HEK293 (cell line): ENCODE results near the gene BFSP2.

Source experiments
- GFI1B ChIP-seq: fragments of 450-650 bp; formaldehyde crosslinking; IDR thresholded peaks from 2 replicates; pipeline ENCODE4 v1.5.1; 2016; ENCODE audit warnings: missing biosample characterization, missing genetic modification characterization
- GLI4 ChIP-seq: fragments of 450-650 bp; formaldehyde crosslinking; IDR thresholded peaks from 2 replicates; pipeline ENCODE4 v1.5.1; 2016; ENCODE audit warnings: missing biosample characterization, missing genetic modification characterization
- KLF10 ChIP-seq: fragments of 450-650 bp; IDR thresholded peaks from 2 replicates; pipeline ENCODE4 v1.5.1; 2018; ENCODE audit warnings: missing biosample characterization, mild to moderate bottlenecking, missing genetic modification characterization
- YY1 ChIP-seq: fragments of 450-650 bp; formaldehyde crosslinking; IDR thresholded peaks from 2 replicates; pipeline ENCODE4 v1.5.1; 2018; ENCODE audit warnings: missing biosample characterization, missing genetic modification characterization
- ZNF184 ChIP-seq: fragments of 450-650 bp; IDR thresholded peaks from 2 replicates; pipeline ENCODE4 v1.5.1; 2018; ENCODE audit warnings: missing biosample characterization, mild to moderate bottlenecking, missing genetic modification characterization
- TF ChIP-seq, protein P1 (sequence below): fragments of 450-650 bp; formaldehyde crosslinking; IDR thresholded peaks from 2 replicates; pipeline ENCODE4 v1.5.1; 2016; ENCODE audit warnings: missing biosample characterization, missing genetic modification characterization
- TF ChIP-seq, protein P2 (sequence below): fragments of 450-650 bp; formaldehyde crosslinking; IDR thresholded peaks from 2 replicates; pipeline ENCODE4 v1.5.1; 2016; ENCODE audit warnings: missing biosample characterization, missing genetic modification characterization
- TF ChIP-seq, protein P3 (sequence below): fragments of 450-650 bp; formaldehyde crosslinking; IDR thresholded peaks from 2 replicates; pipeline ENCODE4 v1.5.1; 2016; ENCODE audit warnings: missing biosample characterization, missing genetic modification characterization

DNA sequence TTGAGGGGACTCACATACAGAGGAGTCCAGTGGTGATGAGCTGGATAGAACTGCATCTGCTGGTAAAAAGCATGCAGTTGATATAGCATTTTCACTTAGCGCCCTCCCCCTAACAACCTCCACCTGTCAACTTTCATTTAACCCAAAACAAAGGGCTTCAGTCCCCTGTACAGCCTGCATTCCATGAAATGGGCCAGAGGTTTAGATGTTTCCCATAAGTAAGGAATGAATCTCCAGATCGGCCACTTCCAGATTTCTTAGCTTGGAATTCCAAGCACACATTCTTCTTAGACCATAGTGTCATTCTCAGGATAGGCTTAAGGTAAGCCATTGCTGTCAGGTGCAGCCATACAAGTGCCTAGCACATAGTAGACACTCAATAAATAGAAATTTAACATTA lies 32.9 kb upstream of the BFSP2 start:
- TF ChIP-seq, protein P1, sequence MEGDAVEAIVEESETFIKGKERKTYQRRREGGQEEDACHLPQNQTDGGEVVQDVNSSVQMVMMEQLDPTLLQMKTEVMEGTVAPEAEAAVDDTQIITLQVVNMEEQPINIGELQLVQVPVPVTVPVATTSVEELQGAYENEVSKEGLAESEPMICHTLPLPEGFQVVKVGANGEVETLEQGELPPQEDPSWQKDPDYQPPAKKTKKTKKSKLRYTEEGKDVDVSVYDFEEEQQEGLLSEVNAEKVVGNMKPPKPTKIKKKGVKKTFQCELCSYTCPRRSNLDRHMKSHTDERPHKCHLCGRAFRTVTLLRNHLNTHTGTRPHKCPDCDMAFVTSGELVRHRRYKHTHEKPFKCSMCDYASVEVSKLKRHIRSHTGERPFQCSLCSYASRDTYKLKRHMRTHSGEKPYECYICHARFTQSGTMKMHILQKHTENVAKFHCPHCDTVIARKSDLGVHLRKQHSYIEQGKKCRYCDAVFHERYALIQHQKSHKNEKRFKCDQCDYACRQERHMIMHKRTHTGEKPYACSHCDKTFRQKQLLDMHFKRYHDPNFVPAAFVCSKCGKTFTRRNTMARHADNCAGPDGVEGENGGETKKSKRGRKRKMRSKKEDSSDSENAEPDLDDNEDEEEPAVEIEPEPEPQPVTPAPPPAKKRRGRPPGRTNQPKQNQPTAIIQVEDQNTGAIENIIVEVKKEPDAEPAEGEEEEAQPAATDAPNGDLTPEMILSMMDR (tag by site-specific recombination): no peak
- no peak for TF ChIP-seq GFI1B (tag by site-specific recombination)
- TF ChIP-seq YY1 (tag by site-specific recombination): no peak
- TF ChIP-seq, protein P2, sequence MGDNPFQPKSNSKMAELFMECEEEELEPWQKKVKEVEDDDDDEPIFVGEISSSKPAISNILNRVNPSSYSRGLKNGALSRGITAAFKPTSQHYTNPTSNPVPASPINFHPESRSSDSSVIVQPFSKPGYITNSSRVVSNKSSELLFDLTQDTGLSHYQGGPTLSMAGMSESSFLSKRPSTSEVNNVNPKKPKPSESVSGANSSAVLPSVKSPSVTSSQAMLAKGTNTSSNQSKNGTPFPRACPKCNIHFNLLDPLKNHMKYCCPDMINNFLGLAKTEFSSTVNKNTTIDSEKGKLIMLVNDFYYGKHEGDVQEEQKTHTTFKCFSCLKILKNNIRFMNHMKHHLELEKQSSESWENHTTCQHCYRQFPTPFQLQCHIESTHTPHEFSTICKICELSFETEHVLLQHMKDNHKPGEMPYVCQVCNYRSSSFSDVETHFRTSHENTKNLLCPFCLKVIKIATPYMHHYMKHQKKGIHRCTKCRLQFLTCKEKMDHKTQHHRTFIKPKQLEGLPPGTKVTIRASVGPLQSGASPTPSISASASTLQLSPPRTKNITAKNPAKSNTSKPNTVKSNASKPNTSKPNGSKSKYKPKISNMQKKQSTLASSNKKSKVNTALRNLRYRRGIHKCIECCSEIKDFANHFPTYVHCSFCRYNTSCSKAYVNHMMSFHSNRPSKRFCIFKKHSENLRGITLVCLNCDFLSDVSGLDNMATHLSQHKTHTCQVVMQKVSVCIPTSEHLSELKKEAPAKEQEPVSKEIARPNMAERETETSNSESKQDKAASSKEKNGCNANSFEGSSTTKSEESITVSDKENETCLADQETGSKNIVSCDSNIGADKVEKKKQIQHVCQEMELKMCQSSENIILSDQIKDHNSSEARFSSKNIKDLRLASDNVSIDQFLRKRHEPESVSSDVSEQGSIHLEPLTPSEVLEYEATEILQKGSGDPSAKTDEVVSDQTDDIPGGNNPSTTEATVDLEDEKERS (tag by site-specific recombination): no peak
- no peak for TF ChIP-seq KLF10 (tag by site-specific recombination)
- TF ChIP-seq, protein P3, sequence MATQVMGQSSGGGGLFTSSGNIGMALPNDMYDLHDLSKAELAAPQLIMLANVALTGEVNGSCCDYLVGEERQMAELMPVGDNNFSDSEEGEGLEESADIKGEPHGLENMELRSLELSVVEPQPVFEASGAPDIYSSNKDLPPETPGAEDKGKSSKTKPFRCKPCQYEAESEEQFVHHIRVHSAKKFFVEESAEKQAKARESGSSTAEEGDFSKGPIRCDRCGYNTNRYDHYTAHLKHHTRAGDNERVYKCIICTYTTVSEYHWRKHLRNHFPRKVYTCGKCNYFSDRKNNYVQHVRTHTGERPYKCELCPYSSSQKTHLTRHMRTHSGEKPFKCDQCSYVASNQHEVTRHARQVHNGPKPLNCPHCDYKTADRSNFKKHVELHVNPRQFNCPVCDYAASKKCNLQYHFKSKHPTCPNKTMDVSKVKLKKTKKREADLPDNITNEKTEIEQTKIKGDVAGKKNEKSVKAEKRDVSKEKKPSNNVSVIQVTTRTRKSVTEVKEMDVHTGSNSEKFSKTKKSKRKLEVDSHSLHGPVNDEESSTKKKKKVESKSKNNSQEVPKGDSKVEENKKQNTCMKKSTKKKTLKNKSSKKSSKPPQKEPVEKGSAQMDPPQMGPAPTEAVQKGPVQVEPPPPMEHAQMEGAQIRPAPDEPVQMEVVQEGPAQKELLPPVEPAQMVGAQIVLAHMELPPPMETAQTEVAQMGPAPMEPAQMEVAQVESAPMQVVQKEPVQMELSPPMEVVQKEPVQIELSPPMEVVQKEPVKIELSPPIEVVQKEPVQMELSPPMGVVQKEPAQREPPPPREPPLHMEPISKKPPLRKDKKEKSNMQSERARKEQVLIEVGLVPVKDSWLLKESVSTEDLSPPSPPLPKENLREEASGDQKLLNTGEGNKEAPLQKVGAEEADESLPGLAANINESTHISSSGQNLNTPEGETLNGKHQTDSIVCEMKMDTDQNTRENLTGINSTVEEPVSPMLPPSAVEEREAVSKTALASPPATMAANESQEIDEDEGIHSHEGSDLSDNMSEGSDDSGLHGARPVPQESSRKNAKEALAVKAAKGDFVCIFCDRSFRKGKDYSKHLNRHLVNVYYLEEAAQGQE (tag by site-specific recombination): no peak
- no peak for TF ChIP-seq GLI4 (tag by site-specific recombination)
- TF ChIP-seq ZNF184 (tag by site-specific recombination): no peak
